SK-N-SH (cell line): Measurements from ENCODE around the gene MIF4GD. TPM values are rescaled to one million over a fixed set of nuclear protein-coding genes. Genes with fewer than 3 reads are reported as not detected.
A peak's percentile ranks its signal among the peaks of the same experiment; 100 is the strongest.

Experiments used
- CTCF ChIA-PET: fragments of 300-600, 350-600 bp; formaldehyde crosslinking; extraction: SDS; loops from one replicate; lab custom pipeline; 2021; lab: Yijun Ruan, JAX
- POLR2A ChIA-PET: fragments of 350-600 bp; sonication (Branson Sonifier 250); formaldehyde crosslinking; extraction: SDS; loops from one replicate; lab custom pipeline; 2020; ENCODE audit warnings: antibody characterized with exemption, inconsistent platforms; lab: Yijun Ruan, JAX
- DNase-seq: peaks from one replicate; pipeline ENCODE4 v3.0.0; 2012
- H2AFZ ChIP-seq: fragments of 200-600 bp; sonication (generic); 2 replicates; pipeline ENCODE4 v1.8.1; 2016; ENCODE audit warnings: antibody characterized with exemption, mild to moderate bottlenecking, low read depth
- H3F3A ChIP-seq: fragments of 200-600 bp; sonication (generic); replicated peaks from 2 replicates; pipeline ENCODE3; 2016; ENCODE audit warnings: antibody characterized with exemption, mild to moderate bottlenecking; ENCODE audit not compliant: insufficient read depth
- H3K27ac ChIP-seq, 2 experiments: fragments of 200-500 bp in 1 of 2; fragments of 200-600 bp in 1 of 2; sonication (Bioruptor generic) in 1 of 2; sonication (generic), shearing (Covaris generic) in 1 of 2; 2 replicates each; pipeline versions ENCODE4 v1.5.1 to v1.6.1; 2014 to 2016; ENCODE audit warnings: low read depth in 2 of 2, inconsistent platforms in 1 of 2, low read length in 1 of 2, mild to moderate bottlenecking in 1 of 2, mixed read lengths in 1 of 2
- H3K27me3 ChIP-seq: fragments of 200-600 bp; sonication (generic), shearing (Covaris generic); 2 replicates; pipeline ENCODE4 v1.6.1; 2016; ENCODE audit warnings: mixed run types; ENCODE audit not compliant: insufficient read depth
- H3K36me3 ChIP-seq, 2 experiments: fragments of 200-500 bp in 1 of 2; fragments of 200-600 bp in 1 of 2; sonication (Bioruptor generic) in 1 of 2; sonication (generic) in 1 of 2; replicated peaks in 1 of 2; 2 replicates each; pipeline versions ENCODE3 to v1.5.1; 2014 to 2016; ENCODE audit warnings: low read length in 1 of 2, mild to moderate bottlenecking in 1 of 2; ENCODE audit not compliant: insufficient read depth in 2 of 2, control insufficient read depth in 1 of 2
- H3K4me1 ChIP-seq, 2 experiments: fragments of 200-500 bp in 1 of 2; fragments of 200-600 bp in 1 of 2; sonication (Bioruptor generic) in 1 of 2; sonication (generic), shearing (Covaris generic) in 1 of 2; 2 replicates each; pipeline versions ENCODE4 v1.5.1 to v1.6.1; 2014 to 2016; ENCODE audit warnings: low read depth in 1 of 2, low read length in 1 of 2, mixed run types in 1 of 2; ENCODE audit not compliant: insufficient read depth in 2 of 2, control insufficient read depth in 1 of 2
- H3K4me2 ChIP-seq: fragments of 200-600 bp; sonication (generic), shearing (Covaris generic); 2 replicates; pipeline ENCODE4 v1.6.1; 2017; ENCODE audit warnings: mixed run types
- H3K4me3 ChIP-seq, 2 experiments: fragments of 200-500 bp in 1 of 2; fragments of 200-600 bp in 1 of 2; sonication (Bioruptor generic) in 1 of 2; sonication (generic), shearing (Covaris generic) in 1 of 2; 2 replicates each; pipeline versions ENCODE4 v1.5.1 to v1.8.1; 2014 to 2016; ENCODE audit warnings: low read depth in 2 of 2, inconsistent platforms in 1 of 2, low read length in 1 of 2, mild to moderate bottlenecking in 1 of 2, mixed read lengths in 1 of 2, moderate library complexity in 1 of 2
- H3K79me2 ChIP-seq: fragments of 200-600 bp; sonication (generic); 2 replicates; pipeline ENCODE4 v1.8.1; 2017; ENCODE audit warnings: mild to moderate bottlenecking; ENCODE audit not compliant: insufficient read depth
- H3K9ac ChIP-seq: fragments of 200-600 bp; sonication (generic); 2 replicates; pipeline ENCODE4 v1.6.1; 2017; ENCODE audit warnings: mixed run types
- H3K9me2 ChIP-seq: fragments of 200-600 bp; sonication (generic); 2 replicates; pipeline ENCODE4 v1.6.1; 2017; ENCODE audit warnings: mixed run types
- H3K9me3 ChIP-seq: fragments of 200-600 bp; sonication (generic); 2 replicates; pipeline ENCODE4 v1.6.1; 2017; ENCODE audit warnings: mixed run types, mild to moderate bottlenecking, moderate library complexity
- H4K20me1 ChIP-seq: fragments of 200-600 bp; sonication (generic); 2 replicates; pipeline ENCODE4 v1.6.1; 2017; ENCODE audit warnings: mild to moderate bottlenecking, mixed run types; ENCODE audit not compliant: insufficient read depth
- EZH2phosphoT487 ChIP-seq: fragments of 200-600 bp; sonication (generic); IDR thresholded peaks from 2 replicates; pipeline ENCODE4 v1.6.1; 2017; ENCODE audit warnings: low read depth, mixed run types, mild to moderate bottlenecking, antibody characterized with exemption, moderate library complexity, borderline replicate concordance
- FOSL2 ChIP-seq: IDR thresholded peaks from 2 replicates; pipeline ENCODE4 v1.4.0; 2012; ENCODE audit warnings: low read depth, mild to moderate bottlenecking, moderate library complexity, borderline replicate concordance
- GABPA ChIP-seq: IDR thresholded peaks from 2 replicates; pipeline ENCODE4 v1.4.0; 2012; ENCODE audit warnings: low read depth, mild to moderate bottlenecking
- GATA2 ChIP-seq: sonication (generic); formaldehyde crosslinking; IDR thresholded peaks from 2 replicates; pipeline ENCODE4 v1.5.0; 2020; ENCODE audit warnings: mild to moderate bottlenecking, missing genetic modification reagents
- JUND ChIP-seq: IDR thresholded peaks from 2 replicates; pipeline ENCODE4 v1.4.0; 2012
- NFIC ChIP-seq: IDR thresholded peaks from 2 replicates; pipeline ENCODE4 v1.4.0; 2012; ENCODE audit warnings: borderline replicate concordance
- NRF1 ChIP-seq: IDR thresholded peaks from 2 replicates; pipeline ENCODE4 v1.6.1; 2012; ENCODE audit warnings: low read depth, mild to moderate bottlenecking, low read length
- POLR2AphosphoS5 ChIP-seq: IDR thresholded peaks from 2 replicates; pipeline ENCODE4 v1.6.1; 2012; ENCODE audit warnings: low read depth, low read length
- RFX5 ChIP-seq: IDR thresholded peaks from 2 replicates; pipeline ENCODE4 v1.6.1; 2012; ENCODE audit warnings: mild to moderate bottlenecking, improper control_type of control experiment, low read length
- TCF12 ChIP-seq: IDR thresholded peaks from 2 replicates; pipeline ENCODE4 v1.4.0; 2012
- USF1 ChIP-seq: IDR thresholded peaks from 2 replicates; pipeline ENCODE4 v1.4.0; 2012; ENCODE audit warnings: low read depth, borderline replicate concordance
- WGBS: methylation state at CpG from one replicate; pipeline ENCODE4 v1.1.6; 2017; ENCODE audit warnings: low lambda C conversion rate; 5-methylcytosine and 5-hydroxymethylcytosine counted together
- polyA plus RNA-seq, 3 experiments: library from polyadenylated mRNA; depleted of rRNA; stranded (reverse); fragments of >200 nt; gene quantifications; 2 replicates each; pipeline ENCODE4 v1.2.3, GENCODE V29; 2012
- TF ChIP-seq, protein P1 (sequence below): IDR thresholded peaks from 2 replicates; pipeline ENCODE4; 2012

The MIF4GD gene
- polyA plus RNA-seq (2012; rRNA removed) = 65.4 and 70.0 TPM in 2 replicates
- 43.0 and 58.4 TPM in 2 replicates for polyA plus RNA-seq (2012; cell fraction: cytosol; rRNA removed)
- polyA plus RNA-seq (2012; cell fraction: nucleus; rRNA removed) = 41.0 and 49.6 TPM in 2 replicates

GRCh38 chr17:75270966-75271232, at the start of gene MIF4GD:
Gene MIF4GD, minus strand, starts transcription at chr17:75271231. Its CDS starts 1,036 bp downstream, at chr17:75270195.
- Histone ChIP-seq H3K27ac (peak within 1 kb of the TSS; percentile 74 to 97), H4K20me1 (no peaks in the 10 kb centered on the region), H3K36me3 (peaks cover 7 to 13% of the 10 kb centered on the region in 2 experiments), H2AFZ (peak within 1 kb of the TSS; percentile 100), H3K9ac (peak within 1 kb of the TSS; percentile 85), H3K27me3 (no peaks in the 10 kb centered on the region), H3K9me3 (no peaks in the 10 kb centered on the region), H3K79me2 (peaks cover 9% of the 10 kb centered on the region), H3K4me1 (peaks cover 24 to 44% of the 10 kb centered on the region in 2 experiments; a peak in 3 of 4 replicates), H3K4me3 (peak within 1 kb of the TSS; percentile 74 to 82), H3K4me2 (peak within 1 kb of the TSS; percentile 100), H3K9me2 (no peaks in the 10 kb centered on the region), H3F3A (peaks cover 6% of the 10 kb centered on the region)
- DNase-seq = no peak
- ChIA-PET POLR2A (interaction anchor here (0.7 to 5.3 kb wide), 14 partner anchors 9 to 398 kb away, joined by 3 to 67 read pairs (median 5); partner anchors contain the start of genes GGA3, GRB2, MRPL58 and MRPS7), CTCF (interaction anchor here (0.5 to 6.8 kb wide), 66 partner anchors 10 to 557 kb away, joined by 3 to 102 read pairs (median 4); partner anchors contain the start of genes ATP5PD, GGA3, GRB2 and KCTD2)
- no CpG with 5 or more reads among the region's 39 CpGs for WGBS
- TF ChIP-seq USF1 = no peak
- TF ChIP-seq NRF1 = peak; percentile 41
- no peak for TF ChIP-seq NFIC
- no peak for TF ChIP-seq GABPA

GRCh38 chr17:75319904-75320691, 49.1 kb upstream of the MIF4GD start:
- H3K4me1 ChIP-seq = no peaks in the 10 kb centered on the region
- POLR2A ChIA-PET = no interaction called here
- DNase-seq = no peak
- H3F3A ChIP-seq = peaks cover 29% of the 10 kb centered on the region
- no peaks in the 10 kb centered on the region for H3K9me2 ChIP-seq
- no peak overlapping the region for H3K9ac ChIP-seq
- H3K9me3 ChIP-seq = no peaks in the 10 kb centered on the region
- peaks cover 36 to 38% of the 10 kb centered on the region in 2 experiments for H3K36me3 ChIP-seq
- H3K4me3 ChIP-seq = no peak overlapping the region
- no peaks in the 10 kb centered on the region for H3K27me3 ChIP-seq
- TF ChIP-seq NRF1 (no peak), JUND (0 out of 2 replicates have a peak, but pooled peaks have one; percentile 41), FOSL2 (peak; percentile 63), RFX5 (no peak), NFIC (peak; percentile 82), EZH2phosphoT487 (no peak), GATA2 (CRISPR knock-in tag) (no peak), POLR2AphosphoS5 (0 out of 2 replicates have a peak, but pooled peaks have one; percentile 55), TCF12 (peak; percentile 85), GABPA (no peak)
- TF ChIP-seq, protein P1, sequence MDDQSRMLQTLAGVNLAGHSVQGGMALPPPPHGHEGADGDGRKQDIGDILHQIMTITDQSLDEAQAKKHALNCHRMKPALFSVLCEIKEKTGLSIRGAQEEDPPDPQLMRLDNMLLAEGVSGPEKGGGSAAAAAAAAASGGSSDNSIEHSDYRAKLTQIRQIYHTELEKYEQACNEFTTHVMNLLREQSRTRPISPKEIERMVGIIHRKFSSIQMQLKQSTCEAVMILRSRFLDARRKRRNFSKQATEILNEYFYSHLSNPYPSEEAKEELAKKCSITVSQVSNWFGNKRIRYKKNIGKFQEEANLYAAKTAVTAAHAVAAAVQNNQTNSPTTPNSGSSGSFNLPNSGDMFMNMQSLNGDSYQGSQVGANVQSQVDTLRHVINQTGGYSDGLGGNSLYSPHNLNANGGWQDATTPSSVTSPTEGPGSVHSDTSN = peak; percentile 37; the same call in 1 of the 2 replicates
- whole genome bisulfite sequencing = 77% methylated on average over 20 of the region's 20 CpGs
- H3K79me2 ChIP-seq = peaks cover 15% of the 10 kb centered on the region
- H2AFZ ChIP-seq = no peak overlapping the region
- no peak overlapping the region for H3K27ac ChIP-seq
- H3K4me2 ChIP-seq = no peak overlapping the region
- H4K20me1 ChIP-seq = peaks cover 5% of the 10 kb centered on the region
- CTCF ChIA-PET = interaction anchor here (0.7 to 7.5 kb wide), 13 partner anchors 15 to 206 kb away, joined by 3 to 83 read pairs (median 5); partner anchors contain the start of genes GRB2 and MIF4GD
